MV-4-11 (cell line): ENCODE data around the gene UNC119B.

Experiments
- DNase-seq: peaks from one replicate; lab custom pipeline; 2025; lab: John Stamatoyannopoulos, UW

UNC119B gene

DNA sequence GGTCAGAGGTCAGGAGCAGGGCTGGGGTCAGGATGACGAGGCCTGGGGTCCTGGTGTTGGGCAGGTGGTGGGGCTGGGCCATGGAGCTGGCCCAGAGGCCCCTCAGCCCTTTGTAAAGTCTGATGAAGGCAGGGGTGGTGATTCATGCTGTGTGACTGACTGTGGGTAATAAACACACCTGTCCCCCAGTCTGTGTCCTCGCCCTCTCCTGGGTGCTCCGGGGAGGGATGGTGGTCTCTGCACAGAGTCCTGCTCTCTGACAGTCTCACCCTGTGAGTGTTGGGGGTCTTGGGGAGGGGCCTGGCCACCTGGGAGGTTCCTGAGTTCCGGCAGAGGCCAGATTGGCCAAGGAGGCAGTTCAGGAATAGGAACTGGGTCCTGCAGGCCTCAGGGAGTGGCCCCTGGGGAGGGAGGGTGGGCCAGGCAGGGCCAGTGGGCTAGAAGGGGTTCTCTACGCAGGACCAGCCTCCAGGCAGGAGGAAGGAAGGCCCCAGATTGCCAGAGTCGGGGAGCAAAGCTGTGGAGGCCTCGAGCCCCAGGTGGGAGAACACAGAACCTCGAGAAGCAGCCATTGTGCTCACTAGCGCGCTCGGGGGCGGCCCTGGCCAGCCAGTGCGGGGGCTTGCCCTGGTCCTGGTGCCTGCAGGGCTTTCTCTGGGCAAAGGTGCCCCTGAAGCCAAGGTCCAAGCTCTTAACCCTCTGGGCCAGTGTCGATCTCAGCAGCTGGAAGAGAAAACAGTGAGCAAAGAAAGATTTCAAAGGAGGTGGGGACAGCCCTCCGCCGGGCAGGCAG lies 29.8 kb downstream of the UNC119B start:
- DNase-seq, result no peak

GRCh38 chr12:120740871-120741270 lies 30.6 kb downstream of the UNC119B start:
- DNase-seq, result no peak

- no peak for DNase-seq
Measured at GRCh38 chr12:120741476-120742421, 31.5 kb downstream of the UNC119B start.

GRCh38 chr12:120744922-120745493 lies 34.8 kb downstream of the UNC119B start:
- DNase-seq, result no peak

GRCh38 chr12:120748242-120748641 lies 38.0 kb downstream of the UNC119B start:
- DNase-seq, result no peak

DNA sequence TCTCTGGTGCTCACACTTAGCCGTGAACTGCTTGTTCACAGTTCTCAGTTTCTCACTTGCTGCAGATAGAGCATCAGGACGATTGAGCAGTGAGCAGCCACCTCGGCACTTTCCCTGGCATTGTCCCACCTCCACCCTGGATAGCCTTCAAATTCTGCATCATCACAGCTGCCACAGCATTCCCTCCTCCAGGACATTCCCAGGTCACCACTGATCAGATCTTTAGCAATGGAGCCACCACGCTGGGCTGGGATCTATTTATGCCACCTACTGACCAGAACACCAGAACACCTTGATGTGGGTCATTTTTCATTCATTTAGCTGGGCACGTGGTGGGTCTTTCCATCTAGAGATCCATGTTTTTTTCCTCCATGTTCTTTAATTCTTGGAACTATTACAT lies 39.0 kb downstream of the UNC119B start:
- DNase-seq, result no peak

DNA sequence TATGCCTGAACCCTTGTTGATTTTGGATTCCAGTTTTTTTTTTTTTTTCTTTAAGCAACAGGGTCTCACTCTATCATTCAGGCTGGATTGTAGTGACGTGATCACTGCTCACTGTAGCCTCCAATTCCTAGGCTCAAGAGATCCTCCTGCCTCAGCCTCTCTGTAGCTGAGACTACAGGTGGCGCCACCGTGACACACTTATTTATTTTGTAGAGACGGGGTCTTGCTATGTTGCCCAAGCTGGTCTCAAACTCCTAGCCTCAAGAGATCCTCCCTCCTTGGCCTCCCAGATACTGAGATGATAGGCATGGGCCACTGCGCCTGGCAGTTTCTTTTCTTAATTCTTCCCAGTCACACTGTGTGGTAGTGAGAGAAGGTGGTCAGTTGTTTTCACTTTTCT lies 40.5 kb downstream of the UNC119B start:
- DNase-seq, result no peak

- no peak for DNase-seq
Measured at GRCh38 chr12:120751389-120751788, 41.1 kb downstream of the UNC119B start.

DNA sequence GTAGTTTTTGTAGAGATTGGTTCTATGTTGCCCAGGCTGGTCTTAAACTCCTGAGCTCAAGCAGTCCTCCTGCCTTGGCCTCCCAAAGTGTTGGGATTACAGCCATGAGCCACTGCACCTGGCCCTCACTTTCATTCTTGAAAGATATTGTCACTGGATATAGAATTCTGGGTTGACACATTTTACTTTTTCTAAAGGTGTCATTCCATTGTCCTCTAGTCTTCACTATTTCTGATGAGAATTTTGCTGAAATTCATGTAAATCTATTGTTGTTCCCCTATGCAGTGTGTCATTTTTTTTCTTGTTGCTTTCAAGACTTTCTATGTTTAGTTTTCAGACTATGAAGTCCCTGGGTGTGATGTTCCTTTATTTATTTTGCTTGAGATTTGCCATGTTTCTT lies 44.5 kb downstream of the UNC119B start:
- DNase-seq, result no peak

- DNase-seq, result no peak
Measured at GRCh38 chr12:120755269-120755668, 45.0 kb downstream of the UNC119B start.

DNA sequence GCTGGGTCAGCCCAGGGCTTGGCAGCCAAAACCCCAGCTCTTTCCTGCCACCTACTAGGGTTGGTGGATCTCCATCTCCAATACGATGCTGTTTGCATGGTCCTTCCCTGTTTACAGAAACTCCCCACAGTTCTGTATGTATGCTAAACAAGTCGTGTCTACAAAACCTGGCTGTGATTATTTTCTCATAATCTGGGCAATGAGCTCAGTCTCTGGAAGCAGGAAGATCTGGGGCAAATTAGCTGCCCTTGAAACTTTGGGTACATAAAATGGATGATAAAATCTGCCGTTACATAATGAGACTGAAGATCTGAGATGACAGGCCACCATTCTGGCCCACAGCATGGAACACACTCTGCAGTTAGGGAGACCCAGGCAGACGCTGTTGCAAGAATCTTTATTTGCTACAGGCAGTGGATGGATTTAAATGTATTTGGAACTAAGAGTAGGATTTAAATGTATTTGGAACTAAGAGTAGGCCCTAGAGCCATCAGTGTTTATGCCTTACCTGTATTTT lies 47.0 kb downstream of the UNC119B start:
- DNase-seq, result no peak

DNA sequence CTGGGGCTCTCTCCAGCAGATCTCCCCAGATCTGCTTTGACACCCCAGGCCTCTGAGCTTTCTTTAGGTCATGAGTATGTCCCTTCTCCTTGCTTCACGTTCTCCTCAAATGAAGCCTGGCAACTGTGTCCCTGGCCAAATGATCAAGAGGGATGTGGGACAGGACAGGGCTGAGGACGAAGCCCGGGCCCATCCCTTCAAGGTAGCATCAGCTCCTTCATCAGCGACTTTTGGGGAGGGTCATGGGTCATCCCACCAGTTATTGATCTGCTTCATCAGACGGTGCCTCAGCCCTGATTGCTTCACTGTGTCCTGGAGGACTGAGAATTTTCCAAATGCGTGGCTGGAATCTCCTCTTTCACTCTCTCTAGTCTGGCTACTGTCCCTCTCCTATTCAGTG lies 47.7 kb downstream of the UNC119B start:
- DNase-seq, result no peak

DNA sequence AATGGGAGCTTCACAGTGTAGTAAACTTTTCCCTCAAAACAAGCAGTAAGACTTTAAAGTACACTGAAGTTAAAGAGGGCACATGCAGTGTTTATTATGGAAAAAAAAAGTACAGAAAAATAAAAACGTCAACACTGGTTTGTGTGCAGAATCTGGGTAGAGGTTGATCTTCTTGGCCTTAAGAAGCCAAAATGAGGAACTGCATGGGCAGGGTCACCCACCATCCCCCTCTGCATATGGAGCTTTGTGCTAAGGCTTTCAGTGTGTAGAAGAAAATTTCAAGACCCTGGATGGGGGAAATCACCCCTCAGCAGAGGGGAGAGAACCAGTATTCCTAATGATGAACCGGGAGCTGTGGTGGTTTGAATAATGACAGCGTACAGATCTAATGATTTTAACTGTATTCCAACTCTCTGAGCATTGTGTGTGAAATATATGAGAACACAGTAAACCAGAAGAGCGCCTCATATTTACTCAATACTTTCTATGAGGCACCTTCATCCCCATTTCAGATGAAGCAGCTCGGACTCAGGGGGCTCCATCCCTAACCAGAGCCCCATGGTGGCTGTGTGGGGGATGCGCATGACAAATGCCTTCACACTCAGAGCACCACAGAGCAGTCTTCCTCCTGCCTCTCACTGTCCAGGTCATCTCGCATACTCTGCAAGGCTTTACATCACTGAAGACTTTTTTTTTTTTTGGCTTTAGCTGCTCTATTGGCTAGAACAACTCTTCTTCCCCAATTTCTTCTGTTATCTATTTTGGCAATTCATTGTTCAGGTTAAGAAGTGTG lies 48.7 kb downstream of the UNC119B start:
- DNase-seq, result no peak

- DNase-seq, result no peak
Measured at GRCh38 chr12:120759591-120760348, 49.5 kb downstream of the UNC119B start.

- no peak for DNase-seq
Measured at GRCh38 chr12:120760349-120761254, 50.3 kb downstream of the UNC119B start.

DNA sequence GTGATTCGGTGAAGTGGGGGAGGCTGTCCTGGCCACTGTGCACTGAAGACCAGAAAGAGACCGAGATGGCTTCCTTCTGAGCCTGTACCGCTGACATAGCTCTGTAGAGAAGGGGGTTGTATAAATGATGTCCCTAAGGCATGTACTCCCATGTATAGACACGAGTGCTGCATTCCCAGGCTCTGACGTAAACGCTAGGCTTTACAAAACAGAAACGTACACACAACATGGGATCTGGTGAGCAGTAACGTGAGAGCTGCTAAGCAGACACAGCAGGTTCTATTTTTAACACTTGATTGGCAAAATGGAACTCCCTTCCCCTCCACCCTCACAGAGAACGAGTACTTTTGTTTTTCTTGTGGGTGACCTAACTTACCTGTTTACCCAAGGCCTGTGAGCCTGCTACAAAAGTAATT lies 51.3 kb downstream of the UNC119B start:
- DNase-seq, result no peak

DNA sequence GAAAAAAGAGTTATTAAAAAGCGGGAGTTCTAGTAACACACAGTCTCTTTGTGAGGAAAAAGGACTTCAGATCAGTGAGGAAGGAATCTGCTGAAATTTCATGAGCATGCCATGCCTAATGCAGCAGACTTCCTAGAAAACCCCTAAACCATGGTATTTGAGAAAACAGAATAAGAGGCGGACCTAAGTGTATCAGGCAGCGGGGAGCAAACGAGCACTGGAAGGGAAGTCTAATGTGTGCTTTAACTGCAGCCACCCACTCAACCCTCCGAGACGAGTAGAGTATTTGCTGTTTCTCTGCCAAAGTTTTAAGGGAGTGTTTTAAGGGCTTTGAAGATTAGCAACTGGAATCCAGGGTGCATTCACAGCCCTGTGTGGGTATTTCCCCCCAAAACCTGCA lies 51.8 kb downstream of the UNC119B start:
- DNase-seq, result no peak

DNA sequence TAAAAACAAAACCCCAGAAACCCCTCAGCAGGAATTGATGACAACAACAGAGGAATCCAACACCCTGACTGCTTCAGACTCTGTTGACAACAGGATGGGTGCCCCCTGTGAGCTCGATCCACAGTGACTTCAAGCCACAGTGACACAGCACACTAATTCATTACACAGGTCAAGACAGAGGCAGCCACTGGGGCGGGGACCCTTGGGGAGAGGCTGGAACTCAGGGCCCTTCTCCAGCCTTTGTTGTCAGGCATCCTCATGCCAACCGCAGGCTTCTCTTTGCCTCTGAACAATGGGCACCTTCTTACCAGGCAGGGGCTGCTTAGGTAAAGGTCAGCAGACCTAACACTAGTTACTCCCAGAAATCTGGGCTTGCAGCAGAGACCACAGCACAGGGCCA lies 53.0 kb downstream of the UNC119B start:
- DNase-seq, result no peak

DNA sequence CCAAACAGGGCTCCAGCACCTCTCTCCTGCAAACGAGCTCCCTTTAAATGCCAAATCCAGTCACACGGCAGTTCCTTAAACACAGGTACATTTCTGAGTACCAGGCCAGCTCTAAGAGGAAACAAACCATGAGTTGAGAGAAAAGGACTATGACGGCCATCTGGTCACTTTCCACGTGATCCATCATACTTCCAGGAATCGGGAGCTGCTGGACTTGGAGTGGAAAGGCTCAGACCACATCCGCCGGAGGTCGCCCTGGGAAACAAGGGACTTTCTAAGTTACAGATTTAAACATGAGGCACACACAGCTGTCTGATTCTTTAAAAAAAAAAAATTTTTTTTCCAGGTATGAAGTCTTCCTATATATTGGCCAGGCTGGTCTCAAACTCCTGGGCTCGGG lies 54.6 kb downstream of the UNC119B start:
- no peak for DNase-seq

GRCh38 chr12:120766566-120766965 lies 56.3 kb downstream of the UNC119B start:
- DNase-seq, result no peak
